OCI-LY7 (cell line): ENCODE data around the gene GRID2.

ENCODE experiments used
- EZH2phosphoT487 ChIP-seq: fragments of 200-600 bp; sonication (generic); IDR thresholded peaks from 2 replicates; pipeline ENCODE4 v1.6.1; 2018; ENCODE audit warnings: low read depth, borderline replicate concordance, mild to moderate bottlenecking, mixed run types, antibody characterized with exemption, low read length, moderate library complexity, mixed read lengths
- TF ChIP-seq, protein P1 (sequence below): fragments of 200-600 bp; sonication (generic); conservative IDR thresholded peaks from 2 replicates; pipeline ENCODE4 v1.5.1; 2014; ENCODE audit warnings: mild to moderate bottlenecking, antibody characterized with exemption, low read length, moderate library complexity, mixed read lengths

GRCh38 chr4:93451954-93452353 is 1148.2 kb downstream of the GRID2 start:
- TF ChIP-seq, protein P1, sequence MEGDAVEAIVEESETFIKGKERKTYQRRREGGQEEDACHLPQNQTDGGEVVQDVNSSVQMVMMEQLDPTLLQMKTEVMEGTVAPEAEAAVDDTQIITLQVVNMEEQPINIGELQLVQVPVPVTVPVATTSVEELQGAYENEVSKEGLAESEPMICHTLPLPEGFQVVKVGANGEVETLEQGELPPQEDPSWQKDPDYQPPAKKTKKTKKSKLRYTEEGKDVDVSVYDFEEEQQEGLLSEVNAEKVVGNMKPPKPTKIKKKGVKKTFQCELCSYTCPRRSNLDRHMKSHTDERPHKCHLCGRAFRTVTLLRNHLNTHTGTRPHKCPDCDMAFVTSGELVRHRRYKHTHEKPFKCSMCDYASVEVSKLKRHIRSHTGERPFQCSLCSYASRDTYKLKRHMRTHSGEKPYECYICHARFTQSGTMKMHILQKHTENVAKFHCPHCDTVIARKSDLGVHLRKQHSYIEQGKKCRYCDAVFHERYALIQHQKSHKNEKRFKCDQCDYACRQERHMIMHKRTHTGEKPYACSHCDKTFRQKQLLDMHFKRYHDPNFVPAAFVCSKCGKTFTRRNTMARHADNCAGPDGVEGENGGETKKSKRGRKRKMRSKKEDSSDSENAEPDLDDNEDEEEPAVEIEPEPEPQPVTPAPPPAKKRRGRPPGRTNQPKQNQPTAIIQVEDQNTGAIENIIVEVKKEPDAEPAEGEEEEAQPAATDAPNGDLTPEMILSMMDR = no peak
- TF ChIP-seq EZH2phosphoT487 = no peak
